Retinal pigment epithelial cell (primary cell): ENCODE results near the gene ACVR1.

Source experiments
- DNase-seq: peaks from one replicate; pipeline ENCODE4 v3.0.0-alpha.2; 2010; ENCODE audit warnings: low read depth
- H3K4me3 ChIP-seq: 2 replicates; pipeline ENCODE4 v1.5.1; 2011; ENCODE audit warnings: mild to moderate bottlenecking, low read length, control low read depth, moderate library complexity
- CTCF ChIP-seq: conservative IDR thresholded peaks from 2 replicates; pipeline ENCODE4 v1.5.1; 2011; ENCODE audit warnings: low read depth, low read length, control low read depth, inconsistent platforms

The ACVR1 gene

GRCh38 chr2:157918319-157918718 is 42.2 kb upstream of the ACVR1 start:
- H3K4me3 ChIP-seq = no peak overlapping the region
- no peak for DNase-seq
- TF ChIP-seq CTCF = no peak

GRCh38 chr2:157911750-157912149 is 35.6 kb upstream of the ACVR1 start:
- H3K4me3 ChIP-seq = no peak overlapping the region
- no peak for DNase-seq
- no peak for TF ChIP-seq CTCF

GRCh38 chr2:157911246-157911645 is 35.1 kb upstream of the ACVR1 start:
- no peak for DNase-seq
- H3K4me3 ChIP-seq = no peak overlapping the region
- no peak for TF ChIP-seq CTCF

GRCh38 chr2:157905092-157905491 is 29.0 kb upstream of the ACVR1 start:
- no peak for TF ChIP-seq CTCF
- no peak overlapping the region for H3K4me3 ChIP-seq
- DNase-seq = no peak

GRCh38 chr2:157903626-157904025 is 27.5 kb upstream of the ACVR1 start:
- TF ChIP-seq CTCF = no peak
- no peak for DNase-seq
- no peak overlapping the region for H3K4me3 ChIP-seq

- no peak for TF ChIP-seq CTCF
- no peak overlapping the region for H3K4me3 ChIP-seq
- DNase-seq = no peak
Measured at GRCh38 chr2:157903151-157903550, 27.0 kb upstream of the ACVR1 start.

- no peak overlapping the region for H3K4me3 ChIP-seq
- DNase-seq = no peak
- TF ChIP-seq CTCF = no peak
Measured at GRCh38 chr2:157902692-157903091, 26.6 kb upstream of the ACVR1 start.
